ENCODE measurements around the gene ACTG1.

ACTG1 gene

DNA sequence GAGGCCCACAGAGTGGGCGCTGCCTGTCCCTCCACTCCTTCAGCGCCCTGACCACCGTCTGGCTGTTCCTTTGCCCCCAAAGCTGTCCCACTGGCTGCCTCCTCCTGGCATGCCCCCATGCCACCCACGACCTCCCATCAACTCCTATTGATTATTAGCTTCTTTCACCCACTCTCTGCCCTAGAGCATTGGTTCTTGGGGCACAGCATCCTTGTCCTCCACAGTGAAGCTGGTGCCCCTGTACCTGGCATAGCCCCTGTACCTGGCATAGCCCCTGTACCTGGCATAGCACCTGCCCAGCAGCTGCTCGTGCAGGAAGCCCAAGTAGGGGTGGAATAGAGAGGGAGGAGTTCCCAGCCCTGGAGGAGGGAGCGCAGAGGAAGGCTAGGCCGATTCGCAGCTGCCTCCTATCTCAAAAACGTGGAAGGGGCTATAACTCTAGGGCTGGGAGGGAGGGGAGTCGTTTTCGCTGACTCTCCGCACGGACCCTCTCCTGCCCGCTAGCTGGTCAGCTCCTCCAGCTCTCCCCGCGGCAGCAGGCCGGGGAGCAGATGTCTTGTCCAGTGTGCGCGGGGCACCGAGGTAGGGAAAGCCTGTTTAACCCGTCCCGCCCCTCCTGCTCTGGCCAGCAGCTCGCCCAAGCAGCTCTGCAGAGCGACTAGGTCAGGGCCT is 5.7 kb upstream of the ACTG1 start:
- peak overlapping the region; percentile 27 for H3K4me3 Mint-ChIP-seq
- peaks cover 8% of the 10 kb centered on the region for H3K4me1 Mint-ChIP-seq (ENCODE audit: low read depth)
- peak overlapping the region; percentile 34 for H3K27ac Mint-ChIP-seq
- H3K27me3 Mint-ChIP-seq (ENCODE audit: low read depth), result peaks cover 12% of the 10 kb centered on the region
- H3K9me3 Mint-ChIP-seq, result no peaks in the 10 kb centered on the region
- no peaks in the 10 kb centered on the region for H3K36me3 Mint-ChIP-seq (ENCODE audit: low read depth)

DNA sequence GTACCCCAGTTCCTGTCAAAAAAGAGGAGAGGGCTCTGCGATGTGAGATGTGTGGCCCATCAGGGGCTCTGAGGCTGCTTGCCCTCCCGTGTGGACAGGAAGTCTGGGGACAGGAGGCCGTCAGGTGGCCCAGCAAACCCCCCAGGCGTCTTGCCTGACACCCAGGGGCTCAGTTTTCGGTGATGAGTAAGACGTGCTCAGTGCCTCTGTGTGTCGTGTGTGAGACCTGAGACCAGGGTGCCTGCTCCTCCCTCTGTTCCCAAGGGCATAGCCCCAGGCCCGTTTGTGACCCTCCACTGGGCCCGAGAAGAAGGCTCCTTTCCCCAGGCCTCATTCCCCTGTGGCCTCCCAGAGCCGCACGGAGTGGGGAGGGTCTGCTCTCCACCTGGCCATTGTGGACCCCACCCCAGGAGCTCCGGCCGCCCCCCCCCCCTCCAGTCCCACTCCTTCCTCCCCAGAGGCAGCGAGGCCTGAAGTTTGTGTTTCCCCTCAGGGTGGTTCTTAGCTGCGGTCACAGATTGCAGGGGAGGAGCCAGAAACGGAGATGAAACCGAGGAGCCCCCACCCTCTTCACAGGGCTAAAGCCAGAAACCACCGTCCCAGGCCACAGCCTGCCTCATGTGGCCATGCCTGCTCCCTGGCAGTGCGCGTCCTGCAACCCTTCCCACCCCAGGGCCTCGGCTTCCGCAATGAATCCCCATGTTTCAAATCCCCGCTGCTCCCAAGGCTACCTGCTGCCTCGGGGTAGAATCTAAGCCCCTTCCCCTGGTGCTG is 4.9 kb upstream of the ACTG1 start:
- no peaks in the 10 kb centered on the region for H3K9me3 Mint-ChIP-seq
- no peak overlapping the region for H3K4me3 Mint-ChIP-seq
- peaks cover 8% of the 10 kb centered on the region for H3K27me3 Mint-ChIP-seq (ENCODE audit: low read depth)
- H3K36me3 Mint-ChIP-seq (ENCODE audit: low read depth), result no peaks in the 10 kb centered on the region
- H3K4me1 Mint-ChIP-seq (ENCODE audit: low read depth), result peaks cover 8% of the 10 kb centered on the region
- H3K27ac Mint-ChIP-seq, result peak overlapping the region; percentile 34

GRCh38 chr17:81517009-81517338 is 4.4 kb upstream of the ACTG1 start:
- Mint-ChIP-seq H3K4me3 (no peak overlapping the region), H3K4me1 (ENCODE audit: low read depth) (peaks cover 8% of the 10 kb centered on the region), H3K27ac (no peak overlapping the region), H3K27me3 (ENCODE audit: low read depth) (peaks cover 4% of the 10 kb centered on the region), H3K36me3 (ENCODE audit: low read depth) (peaks cover 3% of the 10 kb centered on the region), H3K9me3 (no peaks in the 10 kb centered on the region)

- Mint-ChIP-seq H3K4me3 (no peak overlapping the region), H3K27me3 (ENCODE audit: low read depth) (peaks cover under 1% of the 10 kb centered on the region), H3K4me1 (ENCODE audit: low read depth) (peaks cover 8% of the 10 kb centered on the region), H3K27ac (peak overlapping the region; percentile 36), H3K36me3 (ENCODE audit: low read depth) (peaks cover 9% of the 10 kb centered on the region), H3K9me3 (no peaks in the 10 kb centered on the region)
Observed at GRCh38 chr17:81516439-81516838, 3.8 kb upstream of the ACTG1 start.

- H3K27me3 Mint-ChIP-seq (ENCODE audit: low read depth), result no peaks in the 10 kb centered on the region
- no peaks in the 10 kb centered on the region for H3K9me3 Mint-ChIP-seq
- H3K4me3 Mint-ChIP-seq, result peak overlapping the region; percentile 80
- H3K4me1 Mint-ChIP-seq (ENCODE audit: low read depth), result peaks cover 12% of the 10 kb centered on the region
- H3K27ac Mint-ChIP-seq, result peak overlapping the region; percentile 78
- peaks cover 17% of the 10 kb centered on the region for H3K36me3 Mint-ChIP-seq (ENCODE audit: low read depth)
Observed at GRCh38 chr17:81515530-81516041, 3.0 kb upstream of the ACTG1 start.

DNA sequence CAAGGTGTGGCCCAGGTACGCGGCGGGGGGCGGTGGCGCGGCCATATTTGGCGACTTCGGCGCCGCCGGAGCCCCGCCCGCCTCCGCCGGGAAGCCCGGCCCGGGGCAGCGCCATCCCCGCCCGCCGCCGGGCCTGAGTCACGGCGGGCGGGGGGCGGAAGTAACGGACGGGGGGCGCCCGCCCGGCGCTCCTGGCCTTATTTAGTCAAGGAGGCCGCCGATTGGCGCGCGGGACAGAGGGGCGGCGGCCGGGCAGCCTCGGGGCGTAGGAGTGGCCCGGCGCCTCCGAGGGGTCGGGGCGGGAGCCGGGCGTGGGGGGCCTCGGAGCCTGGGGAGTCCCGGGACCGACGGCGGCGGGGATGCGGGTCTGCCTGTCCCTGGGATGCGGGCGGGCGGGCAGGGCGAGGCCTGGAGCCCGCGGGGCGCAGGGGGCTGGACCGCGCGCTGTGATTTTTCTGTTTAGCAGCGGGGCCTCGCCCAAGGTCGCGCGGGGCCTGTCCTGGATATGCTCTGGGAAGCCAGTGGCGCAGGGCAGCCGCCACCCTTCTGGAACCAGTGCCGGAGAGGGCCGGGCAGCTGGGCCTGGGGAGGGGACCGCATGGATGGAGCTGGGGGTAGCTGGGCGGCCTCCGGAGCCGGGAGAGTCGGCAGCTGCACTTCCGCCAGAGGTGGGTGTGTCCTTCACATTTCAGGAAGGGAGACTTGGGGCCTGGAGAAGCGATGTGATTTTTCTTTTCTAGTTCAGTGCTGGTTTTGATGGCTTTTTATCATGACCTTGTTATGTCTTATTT is 2.3 kb upstream of the ACTG1 start:
- H3K4me3 Mint-ChIP-seq, result peak overlapping the region; percentile 80
- H3K36me3 Mint-ChIP-seq (ENCODE audit: low read depth), result peaks cover 24% of the 10 kb centered on the region
- H3K27ac Mint-ChIP-seq, result peak overlapping the region; percentile 78
- no peaks in the 10 kb centered on the region for H3K9me3 Mint-ChIP-seq
- no peaks in the 10 kb centered on the region for H3K27me3 Mint-ChIP-seq (ENCODE audit: low read depth)
- H3K4me1 Mint-ChIP-seq (ENCODE audit: low read depth), result peaks cover 12% of the 10 kb centered on the region

DNA sequence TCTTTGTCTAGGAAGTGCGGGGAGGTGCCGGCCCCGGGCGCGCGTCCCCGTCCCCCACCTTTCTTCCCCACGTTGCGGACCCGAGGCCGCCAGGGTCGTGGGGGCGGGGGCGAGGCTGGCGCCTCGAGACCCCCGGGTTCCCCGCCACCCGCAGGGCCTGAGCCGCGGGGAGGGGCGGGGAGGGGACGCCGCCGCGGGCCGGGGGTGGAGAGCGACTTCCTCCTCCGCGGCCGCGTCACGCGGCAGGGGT is 1.8 kb upstream of the ACTG1 start:
- Mint-ChIP-seq H3K27ac (peak overlapping the region; percentile 74), H3K27me3 (ENCODE audit: low read depth) (no peaks in the 10 kb centered on the region), H3K4me1 (ENCODE audit: low read depth) (peaks cover 17% of the 10 kb centered on the region), H3K36me3 (ENCODE audit: low read depth) (peaks cover 29% of the 10 kb centered on the region), H3K4me3 (peak overlapping the region; percentile 67), H3K9me3 (no peaks in the 10 kb centered on the region)

DNA sequence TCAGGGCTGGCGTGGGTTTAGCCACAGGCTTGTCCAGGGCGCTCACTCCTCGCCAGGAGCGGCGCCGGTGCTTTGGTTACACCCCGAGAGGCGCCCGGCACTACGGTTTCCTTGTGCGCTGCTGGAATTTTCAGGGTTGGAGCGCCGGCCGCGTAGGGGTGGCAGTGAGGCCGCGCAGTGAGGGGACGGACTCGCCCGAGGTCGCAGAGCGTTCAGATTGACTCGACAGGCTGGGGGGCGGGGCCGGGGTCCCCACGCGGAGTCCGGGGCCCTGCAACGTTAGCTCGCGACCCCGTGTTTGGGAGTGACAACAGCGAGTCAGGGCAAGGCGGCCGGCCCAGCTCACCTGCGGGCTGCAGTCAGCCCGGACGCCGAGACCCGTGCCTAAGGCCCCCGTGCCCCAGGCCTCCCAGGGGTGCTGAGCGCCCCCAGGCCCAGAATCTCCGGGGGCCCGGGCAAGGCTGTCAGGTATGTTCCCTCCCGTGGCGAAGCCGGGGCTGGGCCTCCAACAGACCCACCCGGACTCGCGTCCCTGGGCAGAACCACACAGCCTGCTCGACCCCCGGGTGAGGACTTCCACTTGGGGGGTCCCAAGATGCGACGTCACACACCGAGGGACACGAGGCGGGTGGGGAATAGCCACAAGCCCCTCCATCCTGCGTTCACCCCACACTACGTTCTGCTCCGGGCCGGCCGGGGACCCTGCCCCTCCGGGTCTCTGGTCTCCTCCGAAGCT is 1.3 kb upstream of the ACTG1 start:
- Mint-ChIP-seq H3K27ac (peak overlapping the region; percentile 90), H3K4me1 (ENCODE audit: low read depth) (peaks cover 22% of the 10 kb centered on the region)

DNA sequence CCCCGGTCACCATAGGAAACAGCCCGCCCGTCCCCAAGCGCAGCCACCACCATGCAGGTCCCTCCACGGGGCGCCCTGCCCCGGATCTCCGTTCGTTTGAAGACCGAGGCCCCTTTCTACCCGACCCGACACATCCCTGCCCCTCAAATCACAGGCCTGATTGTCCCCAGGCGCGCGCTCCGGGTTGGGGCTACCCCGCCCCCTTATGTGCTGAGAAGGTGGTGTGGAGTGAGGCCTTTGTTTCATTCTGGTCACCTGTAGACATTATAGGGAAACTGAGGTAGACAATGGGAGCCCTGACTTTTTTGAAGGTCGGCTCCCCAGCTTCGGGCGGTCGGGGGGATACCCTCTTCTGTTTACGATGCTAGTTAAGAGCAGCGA is 763 bp upstream of the ACTG1 start:
- peak overlapping the region; percentile 90 for H3K27ac Mint-ChIP-seq

More for the DNA sequence above, 1.3 kb upstream of the ACTG1 start:
- Mint-ChIP-seq H3K36me3 (ENCODE audit: low read depth) (peaks cover 34% of the 10 kb centered on the region), H3K27me3 (ENCODE audit: low read depth) (no peaks in the 10 kb centered on the region), H3K9me3 (no peaks in the 10 kb centered on the region), H3K4me3 (peak overlapping the region; percentile 86)

DNA sequence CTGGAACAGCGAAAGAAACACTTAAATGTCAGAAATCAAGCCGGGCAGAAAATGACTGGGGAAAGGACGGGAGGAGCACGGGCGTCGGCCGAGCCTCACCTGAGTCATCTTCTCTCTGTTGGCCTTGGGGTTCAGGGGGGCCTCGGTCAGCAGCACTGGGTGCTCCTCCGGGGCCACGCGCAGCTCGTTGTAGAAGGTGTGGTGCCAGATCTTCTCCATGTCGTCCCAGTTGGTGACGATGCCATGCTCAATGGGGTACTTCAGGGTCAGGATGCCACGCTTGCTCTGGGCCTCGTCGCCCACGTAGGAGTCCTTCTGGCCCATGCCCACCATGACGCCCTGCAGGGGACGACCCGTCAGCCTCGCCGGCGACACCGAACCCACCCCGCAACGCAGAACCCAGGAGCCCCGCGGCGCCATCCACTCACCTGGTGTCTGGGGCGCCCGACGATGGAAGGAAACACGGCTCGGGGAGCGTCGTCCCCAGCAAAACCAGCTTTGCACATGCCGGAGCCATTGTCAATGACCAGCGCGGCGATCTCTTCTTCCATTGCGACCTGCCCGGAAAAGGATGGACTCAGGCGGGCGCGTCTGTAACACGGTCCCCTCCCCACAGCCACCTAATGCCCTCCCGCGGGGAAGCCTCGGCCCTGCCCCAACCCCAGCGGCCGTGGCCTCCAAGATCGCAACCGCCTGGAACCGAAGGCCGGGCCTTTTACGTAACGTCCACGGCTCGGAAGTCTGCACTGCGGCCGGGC is 616 bp downstream of the ACTG1 start:
- Mint-ChIP-seq H3K4me3 (peak overlapping the region; percentile 96), H3K36me3 (ENCODE audit: low read depth) (peaks cover 45% of the 10 kb centered on the region), H3K27ac (peak overlapping the region; percentile 86), H3K27me3 (ENCODE audit: low read depth) (no peaks in the 10 kb centered on the region), H3K4me1 (ENCODE audit: low read depth) (peaks cover 25% of the 10 kb centered on the region), H3K9me3 (no peaks in the 10 kb centered on the region)

More for the DNA sequence above, 763 bp upstream of the ACTG1 start:
- Mint-ChIP-seq H3K27me3 (ENCODE audit: low read depth) (no peaks in the 10 kb centered on the region), H3K4me1 (ENCODE audit: low read depth) (peaks cover 24% of the 10 kb centered on the region), H3K9me3 (no peaks in the 10 kb centered on the region), H3K4me3 (peak overlapping the region; percentile 86), H3K36me3 (ENCODE audit: low read depth) (peaks cover 38% of the 10 kb centered on the region)

DNA sequence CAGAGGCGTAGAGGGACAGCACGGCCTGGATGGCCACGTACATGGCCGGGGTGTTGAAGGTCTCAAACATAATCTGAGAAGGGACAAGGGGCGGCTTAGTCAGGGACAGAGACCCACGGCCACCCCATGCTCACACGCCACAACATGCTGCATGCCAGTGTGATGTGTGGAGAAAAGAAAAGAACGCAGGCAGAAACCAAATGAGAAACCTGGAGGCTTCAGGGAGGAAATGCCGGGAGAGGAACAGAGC is 1.1 kb downstream of the ACTG1 start:
- peaks cover 45% of the 10 kb centered on the region for H3K36me3 Mint-ChIP-seq (ENCODE audit: low read depth)
- H3K27ac Mint-ChIP-seq, result peak overlapping the region; percentile 86
- H3K4me1 Mint-ChIP-seq (ENCODE audit: low read depth), result peaks cover 22% of the 10 kb centered on the region
- no peaks in the 10 kb centered on the region for H3K27me3 Mint-ChIP-seq (ENCODE audit: low read depth)
- H3K4me3 Mint-ChIP-seq, result peak overlapping the region; percentile 96
- no peaks in the 10 kb centered on the region for H3K9me3 Mint-ChIP-seq

GRCh38 chr17:81510785-81511553 is 1.6 kb downstream of the ACTG1 start:
- Mint-ChIP-seq H3K27me3 (ENCODE audit: low read depth) (no peaks in the 10 kb centered on the region), H3K4me3 (peak overlapping the region; percentile 96), H3K4me1 (ENCODE audit: low read depth) (peaks cover 20% of the 10 kb centered on the region), H3K36me3 (ENCODE audit: low read depth) (peaks cover 45% of the 10 kb centered on the region), H3K9me3 (no peaks in the 10 kb centered on the region), H3K27ac (peak overlapping the region; percentile 86)

GRCh38 chr17:81509972-81510784 is 2.4 kb downstream of the ACTG1 start:
- Mint-ChIP-seq H3K27ac (peak overlapping the region; percentile 86), H3K4me3 (peak overlapping the region; percentile 96), H3K36me3 (ENCODE audit: low read depth) (peaks cover 45% of the 10 kb centered on the region), H3K9me3 (no peaks in the 10 kb centered on the region), H3K27me3 (ENCODE audit: low read depth) (peaks cover 3% of the 10 kb centered on the region), H3K4me1 (ENCODE audit: low read depth) (peaks cover 20% of the 10 kb centered on the region)
